ENCODE data around the gene GPR151.

DNA sequence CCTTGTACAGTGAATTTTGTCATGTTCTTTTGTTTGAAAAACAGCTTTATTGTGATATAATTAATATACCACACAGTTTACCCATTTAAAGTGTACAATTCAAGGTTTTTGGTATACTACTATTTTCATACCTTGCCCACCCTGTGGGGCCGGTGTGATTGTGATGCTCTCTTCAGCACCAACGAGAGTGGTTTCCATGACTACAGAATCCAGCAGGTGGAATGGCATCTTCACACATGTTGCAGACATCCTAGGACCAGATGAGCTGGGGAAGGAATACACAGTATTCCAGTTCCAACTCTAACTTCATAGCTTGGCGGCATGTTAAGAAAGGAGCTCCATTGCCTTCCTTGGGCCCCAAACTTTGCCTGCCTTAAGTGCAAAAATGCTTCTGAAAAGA, 7.7 kb upstream of the GPR151 start:
- TF ChIP-seq, protein P1, sequence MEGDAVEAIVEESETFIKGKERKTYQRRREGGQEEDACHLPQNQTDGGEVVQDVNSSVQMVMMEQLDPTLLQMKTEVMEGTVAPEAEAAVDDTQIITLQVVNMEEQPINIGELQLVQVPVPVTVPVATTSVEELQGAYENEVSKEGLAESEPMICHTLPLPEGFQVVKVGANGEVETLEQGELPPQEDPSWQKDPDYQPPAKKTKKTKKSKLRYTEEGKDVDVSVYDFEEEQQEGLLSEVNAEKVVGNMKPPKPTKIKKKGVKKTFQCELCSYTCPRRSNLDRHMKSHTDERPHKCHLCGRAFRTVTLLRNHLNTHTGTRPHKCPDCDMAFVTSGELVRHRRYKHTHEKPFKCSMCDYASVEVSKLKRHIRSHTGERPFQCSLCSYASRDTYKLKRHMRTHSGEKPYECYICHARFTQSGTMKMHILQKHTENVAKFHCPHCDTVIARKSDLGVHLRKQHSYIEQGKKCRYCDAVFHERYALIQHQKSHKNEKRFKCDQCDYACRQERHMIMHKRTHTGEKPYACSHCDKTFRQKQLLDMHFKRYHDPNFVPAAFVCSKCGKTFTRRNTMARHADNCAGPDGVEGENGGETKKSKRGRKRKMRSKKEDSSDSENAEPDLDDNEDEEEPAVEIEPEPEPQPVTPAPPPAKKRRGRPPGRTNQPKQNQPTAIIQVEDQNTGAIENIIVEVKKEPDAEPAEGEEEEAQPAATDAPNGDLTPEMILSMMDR (conservative IDR thresholded peaks at IDR 0.05; ENCODE audit: low read depth, low read length), result no peak
- TF ChIP-seq POLR2A (IDR thresholded peaks at IDR 0.05; ENCODE audit: low read depth, low read length), result no peak
- TF ChIP-seq RFX5 (IDR thresholded peaks at IDR 0.05; ENCODE audit: low read depth, low read length), result no peak
- no peak for TF ChIP-seq RAD21 (IDR thresholded peaks at IDR 0.05; ENCODE audit: low read length)
- TF ChIP-seq MAFK (IDR thresholded peaks at IDR 0.05; ENCODE audit: low read depth, low read length), result no peak
- TF ChIP-seq CHD1 (IDR thresholded peaks at IDR 0.05; ENCODE audit: low read depth, low read length), result no peak
- no peak for TF ChIP-seq MXI1 (IDR thresholded peaks at IDR 0.05; ENCODE audit: borderline replicate concordance, low read depth, low read length)
- no peak for TF ChIP-seq SMC3 (IDR thresholded peaks at IDR 0.05; ENCODE audit: low read depth, low read length)
